GM21529 (cell line): ENCODE results near the gene RMDN3.

Source experiments
- ATAC-seq: cut with Tn5 transposase; IDR thresholded peaks from one replicate; pipeline ENCODE4 v1.9.1; 2021; ENCODE audit not compliant: unreplicated experiment

The RMDN3 gene

GRCh38 chr15:40749151-40749630 is 5.9 kb downstream of the RMDN3 start:
- no peak for ATAC-seq

GRCh38 chr15:40747685-40748631 is 7.1 kb downstream of the RMDN3 start:
- no peak for ATAC-seq

GRCh38 chr15:40746916-40747418 is 8.1 kb downstream of the RMDN3 start:
- ATAC-seq = no peak

GRCh38 chr15:40744815-40745152 is 10.3 kb downstream of the RMDN3 start:
- ATAC-seq = no peak

- ATAC-seq = no peak
These were observed 10.9 kb downstream of the RMDN3 start for GRCh38 chr15:40743921-40744814.

- ATAC-seq = no peak
These were observed 11.6 kb downstream of the RMDN3 start for GRCh38 chr15:40743485-40743901.

GRCh38 chr15:40739854-40740253 is 15.2 kb downstream of the RMDN3 start:
- no peak for ATAC-seq

- ATAC-seq = no peak
These were observed 16.0 kb downstream of the RMDN3 start for GRCh38 chr15:40739047-40739446.

GRCh38 chr15:40737048-40737447 is 18.0 kb downstream of the RMDN3 start:
- ATAC-seq = no peak

- ATAC-seq = no peak
These were observed 18.5 kb downstream of the RMDN3 start for GRCh38 chr15:40736575-40736974.

GRCh38 chr15:40731034-40731433 is 24.0 kb downstream of the RMDN3 start:
- ATAC-seq = no peak

- ATAC-seq = no peak
These were observed 31.1 kb downstream of the RMDN3 start for GRCh38 chr15:40723919-40724318.

GRCh38 chr15:40722934-40723333 is 32.1 kb downstream of the RMDN3 start:
- ATAC-seq = no peak

- no peak for ATAC-seq
These were observed 32.7 kb downstream of the RMDN3 start for GRCh38 chr15:40722354-40722753.

- no peak for ATAC-seq
These were observed 33.4 kb downstream of the RMDN3 start for GRCh38 chr15:40721701-40722100.

- no peak for ATAC-seq
These were observed 38.9 kb downstream of the RMDN3 start for GRCh38 chr15:40716165-40716564.

GRCh38 chr15:40714144-40714543 is 40.9 kb downstream of the RMDN3 start:
- no peak for ATAC-seq

GRCh38 chr15:40706121-40706520 is 48.9 kb downstream of the RMDN3 start:
- no peak for ATAC-seq

GRCh38 chr15:40702077-40702476 is 53.0 kb downstream of the RMDN3 start:
- no peak for ATAC-seq

GRCh38 chr15:40697916-40698315 is 57.1 kb downstream of the RMDN3 start:
- ATAC-seq = no peak

GRCh38 chr15:40696228-40696627 is 58.8 kb downstream of the RMDN3 start:
- ATAC-seq = no peak
